Measurements from ENCODE around the gene MAT2A.

Gene MAT2A

DNA sequence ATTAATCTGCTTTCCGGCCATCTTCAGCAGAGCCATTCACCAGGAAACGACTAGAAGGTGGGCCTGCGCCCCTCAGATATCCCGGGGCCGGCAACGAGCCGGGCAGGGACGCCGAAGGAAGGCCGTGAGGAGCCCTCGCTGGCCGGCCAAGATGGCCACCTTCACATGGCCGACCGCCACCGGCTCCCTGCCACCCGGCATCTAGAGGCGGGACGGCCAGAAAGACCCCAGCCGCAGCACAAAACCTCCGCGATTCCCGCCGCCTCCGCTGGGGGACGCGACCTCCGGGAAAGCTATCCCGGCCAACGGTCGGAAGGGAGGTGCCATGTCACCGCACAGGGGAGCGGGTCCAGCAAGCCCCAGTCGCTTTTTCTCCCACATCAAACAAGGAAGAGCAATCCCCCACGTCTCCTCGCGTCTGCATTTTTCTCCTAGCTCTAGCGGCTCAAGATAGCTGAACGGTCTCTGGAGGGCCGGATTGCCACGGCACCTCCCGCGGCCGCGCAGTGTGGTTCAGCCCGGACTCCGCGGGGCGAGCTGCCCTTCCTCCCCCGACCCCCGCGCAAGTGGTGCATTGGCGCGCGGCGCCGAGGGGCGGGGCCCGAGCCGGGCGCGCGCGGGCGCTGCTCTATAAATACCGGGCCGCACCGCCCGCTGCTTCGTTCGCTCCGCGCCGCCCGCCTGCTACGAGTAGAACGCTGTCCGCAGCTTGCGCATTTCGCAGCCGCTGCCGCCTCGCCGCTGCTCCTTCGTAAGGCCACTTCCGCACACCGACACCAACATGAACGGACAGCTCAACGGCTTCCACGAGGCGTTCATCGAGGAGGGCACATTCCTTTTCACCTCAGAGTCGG, at the start of gene MAT2A:
MAT2A (plus strand) TSS at position 662 of the 854 bp plus-strand sequence; CDS start at position 782, 120 bp downstream.
- DNase-seq, result peak; percentile 98

DNA sequence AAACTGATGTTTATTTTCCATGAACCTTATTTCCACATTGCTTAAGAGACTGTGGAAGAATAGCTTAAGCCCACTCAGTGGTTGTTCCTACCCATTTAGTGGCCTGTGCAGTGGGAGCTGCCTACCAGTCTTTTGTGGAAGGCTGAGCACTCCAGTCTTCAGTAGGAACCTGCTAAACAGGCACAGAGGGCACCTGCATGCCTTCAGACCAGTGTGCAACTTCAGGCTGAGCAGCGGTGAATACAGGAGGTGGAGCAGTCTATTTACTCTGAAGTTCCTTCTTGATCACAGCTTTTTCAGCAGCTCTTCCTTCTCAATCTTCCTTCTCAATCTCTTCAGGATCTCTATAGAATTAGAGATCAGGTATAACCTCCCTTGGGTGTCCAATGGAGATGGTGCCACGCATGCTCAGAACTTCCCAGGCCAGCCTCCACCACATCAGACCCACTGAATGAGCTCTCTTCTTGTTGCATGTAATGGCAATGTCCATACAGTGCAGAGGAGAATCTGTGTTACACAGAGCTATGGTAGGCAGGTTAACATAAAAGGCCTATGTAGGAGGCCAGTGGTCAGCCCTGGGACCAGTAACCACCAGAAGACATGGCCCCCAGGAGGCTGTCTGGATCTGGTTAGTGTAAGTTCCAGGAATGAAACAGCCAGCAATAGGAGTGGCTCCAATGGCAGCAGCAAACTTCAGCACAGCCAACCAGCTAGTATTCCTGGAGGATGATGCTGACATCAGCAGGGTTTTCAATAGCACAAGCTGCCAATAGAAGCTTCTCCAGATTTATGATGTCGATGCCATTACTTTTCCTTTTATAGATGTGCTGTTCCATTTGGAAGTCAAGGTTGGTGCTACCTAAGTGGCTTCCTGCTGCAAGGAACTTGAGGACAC, 47.9 kb upstream of the MAT2A start:
- DNase-seq, result no peak

DNA sequence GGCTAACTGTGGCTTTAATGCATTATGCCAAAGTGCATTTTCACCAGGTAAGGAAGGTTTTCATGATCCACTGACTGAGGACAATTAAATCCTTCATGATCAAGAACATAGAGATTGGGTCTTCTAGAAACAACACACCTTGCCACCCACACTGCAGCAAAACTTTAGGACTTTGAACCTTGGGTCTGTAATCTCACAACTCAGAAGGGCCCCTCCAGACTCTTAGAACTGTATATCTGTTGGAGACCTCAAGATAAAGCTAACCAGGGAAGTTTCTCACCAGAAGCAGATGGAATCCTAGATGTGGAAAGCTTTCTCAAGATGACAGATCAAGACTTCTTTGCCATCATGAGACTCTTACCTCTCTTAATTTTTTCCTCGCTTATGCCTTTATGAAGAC, 42.5 kb upstream of the MAT2A start:
- DNase-seq, result no peak

DNA sequence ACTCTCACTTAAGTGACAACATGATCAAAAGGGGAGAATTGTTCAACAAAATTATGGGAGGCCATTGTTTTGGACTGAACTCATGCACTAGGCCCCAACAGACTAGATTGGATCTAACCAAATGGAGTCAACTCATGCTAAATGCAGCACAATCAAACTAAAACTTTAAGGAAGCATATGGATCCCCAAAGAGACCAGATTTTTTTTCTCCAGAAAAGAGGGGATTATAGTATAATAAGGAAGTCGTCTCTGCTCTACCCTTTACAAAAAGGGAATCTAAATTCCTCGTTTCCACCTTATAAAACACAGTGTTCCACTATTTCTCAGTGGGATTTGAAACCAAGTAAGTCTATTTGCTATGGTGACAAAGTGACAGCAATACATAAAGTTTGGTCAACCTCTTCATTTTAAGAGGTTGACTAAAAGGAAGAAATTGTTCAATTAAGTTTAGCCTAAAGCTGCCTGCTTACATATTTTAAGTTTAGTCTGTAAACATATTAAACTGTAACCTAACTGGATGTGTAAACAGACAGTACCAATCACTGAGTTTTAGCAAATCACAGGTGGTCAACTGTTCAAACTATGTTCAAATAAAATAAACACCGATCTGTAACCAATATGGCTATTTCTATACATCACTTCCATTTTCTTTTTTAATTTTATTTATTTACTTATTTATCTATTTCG, 40.9 kb upstream of the MAT2A start:
- no peak for DNase-seq

DNA sequence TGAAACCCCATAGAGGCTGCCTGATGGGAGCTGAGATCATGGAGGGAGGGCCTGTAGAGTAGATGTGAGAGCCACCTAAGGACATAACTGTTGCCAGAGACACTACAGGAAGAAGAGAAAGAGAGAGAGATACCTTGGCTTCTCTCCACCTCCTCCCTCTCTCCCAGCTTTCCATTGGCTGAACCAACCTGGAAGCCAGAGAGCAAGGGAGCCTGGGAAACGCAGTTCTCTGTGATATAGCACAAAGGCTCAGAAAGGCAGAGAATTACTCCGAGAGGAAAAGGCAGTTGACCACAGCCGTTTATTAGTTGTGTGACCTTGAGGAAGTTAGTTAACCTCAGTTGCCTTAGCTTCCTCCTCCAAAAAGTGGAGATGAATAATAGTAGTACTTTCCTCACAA, 37.7 kb upstream of the MAT2A start:
- no peak for DNase-seq

DNA sequence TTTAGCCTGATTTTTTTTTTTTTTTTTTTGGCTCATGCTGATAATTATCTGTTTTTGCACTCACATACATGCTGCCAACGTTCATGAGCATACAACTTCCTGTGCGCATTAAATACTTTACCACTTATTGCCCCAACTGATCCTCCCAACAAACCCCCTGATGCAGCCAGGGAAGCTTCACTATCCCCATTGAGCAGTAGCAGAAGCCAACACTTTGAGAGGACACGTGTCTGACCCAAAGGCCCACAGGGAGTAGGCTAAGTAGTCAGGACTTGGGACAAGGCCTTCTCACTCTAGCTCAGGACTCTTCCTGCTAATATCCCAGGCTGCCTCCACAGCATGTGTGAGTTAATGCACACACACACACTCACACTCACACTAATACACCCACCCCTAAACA, 36.2 kb upstream of the MAT2A start:
- no peak for DNase-seq

DNA sequence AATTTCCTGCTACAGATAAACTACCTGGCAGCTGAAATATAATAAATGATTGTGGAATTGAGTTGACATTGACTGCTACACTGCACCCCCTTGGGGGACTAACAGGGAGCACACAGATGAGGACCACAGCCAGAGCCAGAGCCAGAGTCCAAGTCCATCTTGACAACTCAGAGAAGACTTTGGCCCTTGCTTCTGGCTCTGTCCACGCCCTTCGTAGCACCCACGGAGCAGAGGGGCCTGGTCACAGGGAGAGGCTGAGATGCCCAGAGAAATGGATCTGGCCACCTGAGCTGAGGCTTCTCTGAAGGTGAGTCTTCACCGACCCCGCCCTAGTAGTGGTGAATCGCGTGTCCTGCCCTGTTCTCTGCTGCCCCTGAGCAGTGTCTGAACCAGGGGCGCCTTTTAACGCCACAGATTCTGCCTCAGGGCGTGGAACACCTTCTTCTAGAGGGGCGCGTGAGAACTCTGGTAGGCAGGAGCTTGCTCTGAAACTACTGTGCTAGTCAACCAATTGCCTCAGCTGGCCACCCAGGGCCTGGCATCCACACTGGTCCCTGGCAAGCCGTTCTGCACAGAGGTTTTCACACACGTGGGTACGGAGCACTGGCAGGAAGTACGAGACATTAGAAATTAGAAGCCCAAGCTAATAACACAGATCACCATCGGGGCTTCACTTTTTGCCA, 35.7 kb upstream of the MAT2A start:
- DNase-seq, result no peak

DNA sequence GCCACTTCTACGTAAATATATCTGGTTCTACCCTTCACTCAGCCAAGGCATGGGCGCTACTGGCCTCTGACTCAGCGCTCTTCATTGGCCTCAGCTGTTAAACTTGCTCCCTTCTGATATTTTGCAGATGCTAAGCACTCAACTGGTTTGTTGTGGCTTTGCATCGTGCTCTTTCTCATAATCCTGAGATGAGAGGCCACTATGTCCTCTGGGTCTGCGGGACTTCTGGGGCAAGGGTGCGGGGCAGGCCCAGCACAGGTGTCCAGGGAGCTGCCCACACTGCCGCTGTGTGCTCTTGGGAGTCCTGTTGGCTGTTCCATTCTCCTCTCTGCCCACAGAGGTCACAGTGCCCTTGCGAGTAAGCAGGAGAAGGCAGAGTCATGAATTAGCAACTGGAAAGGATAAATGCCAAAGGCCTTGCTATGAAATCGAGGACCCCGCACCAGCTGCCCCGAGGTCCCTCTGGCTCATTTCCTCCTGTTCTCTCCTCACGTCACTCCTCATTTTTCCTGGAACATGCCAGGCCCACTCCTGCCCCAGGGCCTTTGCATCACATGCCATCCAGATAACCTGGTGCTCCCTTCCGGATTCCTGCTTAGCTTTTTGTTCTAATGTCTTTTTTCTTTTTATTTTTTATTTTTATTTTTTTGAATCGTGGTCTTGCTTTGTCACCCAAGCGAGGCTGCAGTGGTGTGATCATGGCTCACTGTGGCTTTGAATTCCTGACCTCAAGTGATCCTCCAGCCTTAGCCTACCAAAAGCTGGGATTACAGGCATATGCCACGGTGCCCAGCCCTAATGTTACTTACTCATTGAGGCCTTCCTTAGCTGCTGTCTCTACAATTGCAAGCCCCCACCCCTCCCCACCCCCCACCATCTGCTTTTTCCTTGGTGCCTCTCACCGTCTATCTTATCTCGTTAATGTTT, 34.9 kb upstream of the MAT2A start:
- DNase-seq, result no peak

DNA sequence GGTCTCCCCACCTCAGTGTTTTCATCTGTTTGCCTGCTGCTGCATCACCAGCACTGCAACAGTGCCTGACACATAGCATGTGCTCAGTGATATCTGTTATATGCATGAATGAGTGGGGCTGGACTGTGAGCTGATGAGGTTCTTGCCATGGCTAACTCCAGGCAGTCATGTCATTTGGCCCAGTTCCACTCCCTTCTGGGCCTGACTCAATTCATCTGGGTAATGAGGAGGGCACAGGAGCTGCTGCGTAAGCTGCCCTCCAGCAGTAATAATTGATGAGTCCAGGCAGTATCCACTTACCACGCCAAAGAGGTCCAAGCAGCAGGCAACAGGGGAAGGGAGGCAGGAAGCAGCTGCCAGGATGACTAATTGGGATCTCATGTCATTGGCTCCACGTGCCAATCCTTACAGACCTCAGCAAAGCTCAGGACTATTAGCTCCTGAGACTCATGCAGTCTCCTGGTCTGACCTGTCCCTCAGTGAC, 34.1 kb upstream of the MAT2A start:
- DNase-seq, result no peak

DNA sequence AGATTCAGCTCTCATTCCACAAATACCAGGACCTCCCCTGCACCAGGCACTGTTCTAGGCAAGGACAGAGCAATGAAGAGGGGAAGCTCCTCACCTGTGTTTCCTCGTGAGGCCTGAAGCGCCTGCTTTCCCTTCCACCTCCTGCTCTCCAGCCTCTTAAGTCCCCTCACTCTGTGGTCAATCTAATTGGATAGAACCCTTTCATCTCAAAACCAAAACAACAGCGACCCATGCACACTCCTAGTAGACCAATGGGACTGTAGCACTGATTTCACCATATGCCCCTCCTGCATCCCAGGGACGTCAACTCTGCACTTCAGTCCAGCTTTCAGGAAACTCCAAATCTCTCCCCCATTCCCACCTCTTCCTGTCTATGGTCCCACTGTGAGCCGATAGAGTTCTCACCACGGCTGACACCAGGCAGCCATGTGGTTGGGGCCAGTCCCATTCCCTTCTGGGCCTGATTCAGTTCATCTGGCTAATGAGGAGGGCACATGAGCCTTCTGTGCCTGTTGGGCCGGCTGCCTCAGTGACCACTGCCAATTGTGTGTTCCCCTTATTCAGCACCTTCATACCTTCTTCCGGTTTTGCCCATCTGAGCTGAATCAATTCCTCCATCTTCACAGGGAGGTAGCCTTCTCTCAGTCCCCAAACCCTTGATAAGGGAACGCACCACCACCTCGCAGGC, 33.3 kb upstream of the MAT2A start:
- no peak for DNase-seq

DNA sequence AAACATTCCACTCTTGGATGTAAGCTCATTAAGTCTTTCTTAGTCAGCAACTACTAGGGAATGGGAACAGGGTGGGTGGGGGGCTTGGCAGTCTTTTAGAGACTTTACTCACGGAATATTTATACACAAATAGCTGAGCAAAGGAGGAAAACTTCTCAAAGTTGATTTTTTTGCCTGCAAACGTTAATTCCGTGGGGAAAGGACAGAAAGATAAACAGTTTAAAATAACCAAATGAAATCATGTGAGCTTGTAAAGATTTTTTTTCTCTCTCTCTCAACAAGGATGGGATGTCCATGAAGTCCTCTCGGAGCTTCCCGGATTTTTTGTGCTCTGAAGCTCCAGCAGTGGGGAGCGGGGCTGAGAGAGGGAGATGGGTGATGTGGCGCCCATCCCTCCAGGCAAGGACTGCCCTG, 32.2 kb upstream of the MAT2A start:
- DNase-seq, result no peak

DNA sequence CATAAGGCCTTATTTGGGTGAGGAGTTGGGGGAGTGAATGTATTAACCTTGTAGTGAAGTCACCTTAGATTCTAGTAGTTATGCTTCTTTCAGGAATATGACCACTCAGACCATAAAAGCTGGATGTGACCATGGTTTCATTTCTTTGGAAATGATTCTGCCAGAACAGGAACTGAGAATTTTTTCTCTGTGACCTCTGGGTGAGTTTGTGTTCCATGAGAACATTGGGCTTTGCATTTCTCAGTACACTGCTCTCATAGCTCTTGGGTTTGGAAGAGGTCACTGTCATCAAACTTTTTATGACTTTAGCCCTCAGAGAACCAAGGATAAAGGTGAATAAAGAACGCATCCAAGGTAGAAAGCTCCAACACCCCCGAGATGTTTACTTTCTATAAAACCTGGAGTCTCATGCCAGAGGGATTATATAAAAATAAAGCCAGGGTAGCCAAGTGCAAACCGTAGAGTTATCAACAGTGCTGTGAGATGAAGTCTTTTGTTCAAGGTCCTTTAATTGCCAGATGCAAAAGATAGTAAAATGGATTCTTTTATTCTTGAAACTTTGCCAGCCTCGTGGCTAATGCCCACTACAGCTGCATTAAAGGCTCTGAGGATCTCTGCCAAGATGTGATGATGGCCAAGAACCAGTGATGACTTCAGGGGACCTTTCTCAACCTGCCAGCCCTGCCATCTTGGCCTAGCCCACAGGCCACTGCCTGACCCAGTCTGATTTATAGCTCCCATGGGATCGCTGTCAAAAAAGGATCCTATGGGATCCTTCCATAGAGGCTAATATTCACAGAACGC, 27.8 kb upstream of the MAT2A start:
- DNase-seq, result no peak

DNA sequence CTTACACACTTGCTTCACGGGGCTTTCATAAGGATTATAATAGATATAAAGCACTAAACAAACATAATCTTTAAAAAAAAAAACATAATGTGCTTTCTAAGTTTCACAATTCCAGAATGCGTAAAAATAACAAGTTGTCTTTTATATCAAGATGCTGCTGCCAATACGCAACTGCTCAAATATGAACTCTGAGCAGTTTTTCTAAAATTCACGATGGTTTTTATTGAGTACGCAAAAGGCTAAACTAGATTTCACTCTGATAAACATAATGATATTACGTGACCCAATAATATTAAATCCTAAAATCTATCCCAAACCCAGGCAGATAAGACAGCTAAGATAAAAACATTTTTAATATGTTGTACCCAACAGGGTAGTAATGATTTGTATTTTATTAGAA, 24.6 kb upstream of the MAT2A start:
- no peak for DNase-seq

DNA sequence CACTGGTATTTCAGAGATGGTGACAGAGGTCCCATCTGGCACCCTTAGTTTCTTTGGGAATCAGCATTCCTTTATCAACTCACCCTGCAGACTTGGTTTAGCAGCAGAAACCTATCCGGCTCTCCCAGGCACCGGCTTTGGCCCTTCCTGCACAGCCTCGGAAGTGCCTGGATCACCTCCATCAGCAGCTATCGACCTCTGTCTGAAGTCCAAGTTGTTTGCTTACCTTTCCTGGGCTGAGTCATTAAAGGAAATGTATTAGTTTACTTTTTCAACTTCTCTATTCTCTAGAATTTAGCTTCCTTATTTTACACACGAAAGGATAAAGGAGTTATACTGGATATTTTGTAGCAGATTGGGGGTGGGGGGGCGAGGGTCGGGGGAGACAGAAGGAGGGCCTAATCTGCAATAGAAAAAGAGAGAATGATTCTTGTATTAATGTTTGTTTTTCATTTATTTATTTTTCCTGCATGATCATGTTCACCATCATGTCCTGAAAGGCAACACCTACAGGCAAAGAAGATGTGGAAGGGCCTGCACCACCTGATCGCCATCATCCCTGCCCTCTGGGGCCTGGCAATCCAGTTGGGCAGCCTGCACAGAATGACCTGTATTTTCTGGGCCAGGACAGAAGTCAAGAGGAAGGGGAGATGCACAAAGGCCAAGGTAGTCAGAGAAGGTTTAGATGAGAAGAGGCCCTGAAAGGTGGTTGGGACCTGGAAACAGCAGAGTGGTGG, 22.1 kb upstream of the MAT2A start:
- DNase-seq, result no peak

DNA sequence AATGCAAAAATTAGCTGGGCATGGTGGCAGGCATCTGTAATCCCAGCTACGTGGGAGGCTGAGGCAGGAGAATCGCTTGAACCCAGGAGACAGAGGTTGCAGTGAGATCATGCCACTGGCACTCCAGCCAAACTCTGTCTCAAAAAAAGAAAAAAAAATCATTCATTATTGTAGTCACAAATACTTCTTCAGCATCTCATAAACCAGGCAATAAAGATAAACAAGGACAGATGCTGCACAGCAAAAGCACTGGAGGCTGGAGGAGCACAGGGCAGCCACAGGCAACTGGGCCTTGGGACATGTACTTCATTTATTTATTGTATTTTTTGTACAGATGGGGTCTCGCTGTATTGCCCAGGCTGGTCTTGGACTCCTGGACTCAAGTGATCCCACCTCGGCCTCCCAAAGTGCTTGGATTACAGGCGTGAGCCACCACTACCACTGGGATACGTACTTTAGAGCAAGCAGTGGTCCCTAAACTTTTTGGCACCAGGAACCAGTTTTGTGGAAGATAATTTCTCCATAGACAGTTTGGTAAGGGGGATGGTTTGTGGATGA, 16.8 kb upstream of the MAT2A start:
- DNase-seq, result no peak

DNA sequence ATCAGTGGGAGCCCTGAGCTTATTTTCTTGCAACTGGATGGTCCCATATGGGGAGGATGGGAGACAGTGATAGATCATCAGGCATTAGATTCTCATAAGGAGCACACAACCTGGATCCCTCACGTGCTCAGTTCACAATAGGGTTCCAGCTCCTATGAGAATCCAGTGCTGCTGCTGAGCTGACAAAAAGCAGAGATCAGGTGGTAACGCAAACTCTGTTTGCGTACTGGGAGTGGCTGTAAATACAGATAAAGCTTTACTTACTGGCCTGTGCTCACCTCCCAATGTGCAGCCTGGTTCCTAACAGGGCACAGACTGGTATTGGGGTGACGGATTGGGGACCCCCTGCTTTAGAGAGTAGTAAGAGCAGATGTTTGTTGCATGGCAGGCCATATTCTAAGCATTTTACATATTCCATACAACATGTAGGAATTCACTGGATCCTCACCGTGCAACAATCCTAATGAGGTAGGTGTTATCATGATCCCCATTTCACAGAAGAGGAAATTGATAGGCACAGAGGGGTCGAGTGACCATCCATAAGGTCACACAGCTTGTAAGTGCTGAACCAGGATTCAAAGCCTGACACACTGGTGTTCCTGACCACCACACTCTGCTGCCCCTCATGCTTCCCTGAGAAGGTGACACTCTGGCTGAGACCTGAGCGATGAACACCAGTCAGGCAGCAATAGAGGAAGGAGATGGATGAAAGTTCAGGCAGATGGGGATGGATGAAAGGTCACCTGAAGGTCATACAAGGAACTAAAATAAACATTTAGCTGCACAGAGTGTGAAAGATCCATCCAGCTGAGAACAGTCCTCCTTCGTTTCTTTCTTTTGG, 15.7 kb upstream of the MAT2A start:
- DNase-seq, result no peak

DNA sequence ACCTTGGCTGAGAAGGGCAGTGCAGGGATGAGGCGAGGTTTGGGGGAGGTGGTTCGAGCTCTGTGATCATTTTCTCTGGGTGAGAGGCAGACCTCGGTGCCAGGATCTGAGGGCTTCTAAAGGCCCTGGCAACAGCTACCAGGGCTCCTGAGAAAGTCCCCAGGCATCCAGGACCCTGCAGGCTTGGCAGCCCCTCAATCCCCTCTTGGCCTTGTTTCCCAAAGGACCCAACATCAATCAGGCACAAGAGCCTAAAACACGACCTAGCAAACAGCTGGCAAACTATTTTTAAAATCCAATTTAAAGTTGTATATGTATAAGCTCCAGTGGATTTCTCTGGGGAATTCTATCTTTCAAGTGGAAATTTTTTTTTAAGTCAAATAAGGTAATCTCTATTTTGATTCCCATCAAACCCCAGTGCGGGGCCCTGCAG, 15.0 kb upstream of the MAT2A start:
- DNase-seq, result no peak

All from activated CD8-positive, alpha-beta memory T cell treated with anti-CD3 and anti-CD28 coated beads for 24 hours (primary cell).